ENCODE data around the gene PHF2.

Gene PHF2

DNA sequence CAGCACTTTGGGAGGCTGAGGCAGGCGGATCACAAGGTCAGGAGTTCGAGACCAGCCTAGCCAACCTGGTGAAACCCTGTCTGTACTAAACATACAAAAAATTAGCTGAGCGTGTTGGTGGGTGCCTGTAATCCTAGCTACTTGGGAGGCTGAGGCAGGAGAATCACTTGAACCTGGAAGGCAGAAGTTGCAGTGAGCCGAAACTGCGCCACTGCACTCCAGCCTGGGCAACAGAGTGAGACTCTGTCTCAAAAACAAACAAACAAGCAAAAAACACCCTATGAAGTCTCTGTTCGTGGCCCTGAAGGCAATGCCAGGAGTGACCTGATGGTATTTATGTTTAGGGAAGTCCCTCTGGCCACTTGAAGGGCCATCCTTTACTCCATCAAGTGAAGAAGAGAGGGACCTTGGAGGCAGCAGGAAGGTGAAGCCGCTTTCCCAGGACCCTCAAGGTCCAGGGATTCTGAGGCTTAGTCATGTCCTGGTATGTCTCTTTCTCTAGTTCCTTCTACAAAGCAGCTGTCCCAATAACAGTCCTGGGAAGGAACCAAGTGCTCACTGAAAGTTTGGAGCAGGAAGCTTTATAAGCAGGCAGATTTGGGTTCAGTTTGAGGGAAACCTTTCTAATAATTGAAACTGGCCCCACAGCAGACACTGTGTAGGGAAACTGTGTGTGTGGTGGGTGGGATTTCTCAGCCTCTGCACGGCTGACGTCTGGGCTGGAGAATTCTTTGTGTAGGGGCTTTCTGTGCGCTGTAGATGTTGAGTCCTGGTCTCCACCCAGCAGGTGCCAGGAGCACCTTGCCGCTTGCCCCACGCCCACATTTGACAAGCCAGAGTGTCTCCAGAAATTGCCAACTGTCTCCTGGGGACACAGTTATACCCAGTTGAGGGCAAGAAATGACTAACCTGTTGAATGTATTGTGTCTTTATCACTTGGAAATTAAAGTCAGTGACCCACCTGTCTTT, 12.5 kb downstream of the PHF2 start:
- DNase-seq (ENCODE audit: low read depth in 1 of 2, low spot score in 1 of 2) = no peak

DNA sequence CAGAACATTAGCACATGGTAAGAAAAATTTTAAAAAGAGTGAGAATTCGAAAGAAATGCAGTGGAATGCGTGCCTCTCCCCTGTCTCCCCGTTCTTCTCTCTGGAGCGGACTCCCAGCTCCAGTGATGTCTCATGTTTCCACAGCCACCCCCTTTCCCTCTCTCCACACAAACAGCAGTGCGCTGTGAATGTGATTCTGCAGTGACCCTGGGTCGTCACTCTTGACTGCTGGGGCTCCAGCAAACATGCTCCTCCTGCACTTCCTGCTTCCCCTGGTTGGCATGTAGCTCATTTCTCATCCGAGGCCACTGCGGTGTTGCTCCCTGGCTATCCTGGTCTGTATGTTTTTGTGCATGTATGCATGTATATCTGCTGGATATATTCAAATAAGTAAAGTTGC, 13.3 kb downstream of the PHF2 start:
- no peaks in the 10 kb centered on the region for H3K27me3 ChIP-seq (ENCODE audit: insufficient read depth, poor library complexity, severe bottlenecking)
- no peak for DNase-seq (ENCODE audit: low read depth in 1 of 2, low spot score in 1 of 2)
- H3K4me3 ChIP-seq (replicated peaks; ENCODE audit: insufficient read depth, low read length) = no peak overlapping the region
- no peak overlapping the region for H3K27ac ChIP-seq (replicated peaks)
- TF ChIP-seq, protein P1, sequence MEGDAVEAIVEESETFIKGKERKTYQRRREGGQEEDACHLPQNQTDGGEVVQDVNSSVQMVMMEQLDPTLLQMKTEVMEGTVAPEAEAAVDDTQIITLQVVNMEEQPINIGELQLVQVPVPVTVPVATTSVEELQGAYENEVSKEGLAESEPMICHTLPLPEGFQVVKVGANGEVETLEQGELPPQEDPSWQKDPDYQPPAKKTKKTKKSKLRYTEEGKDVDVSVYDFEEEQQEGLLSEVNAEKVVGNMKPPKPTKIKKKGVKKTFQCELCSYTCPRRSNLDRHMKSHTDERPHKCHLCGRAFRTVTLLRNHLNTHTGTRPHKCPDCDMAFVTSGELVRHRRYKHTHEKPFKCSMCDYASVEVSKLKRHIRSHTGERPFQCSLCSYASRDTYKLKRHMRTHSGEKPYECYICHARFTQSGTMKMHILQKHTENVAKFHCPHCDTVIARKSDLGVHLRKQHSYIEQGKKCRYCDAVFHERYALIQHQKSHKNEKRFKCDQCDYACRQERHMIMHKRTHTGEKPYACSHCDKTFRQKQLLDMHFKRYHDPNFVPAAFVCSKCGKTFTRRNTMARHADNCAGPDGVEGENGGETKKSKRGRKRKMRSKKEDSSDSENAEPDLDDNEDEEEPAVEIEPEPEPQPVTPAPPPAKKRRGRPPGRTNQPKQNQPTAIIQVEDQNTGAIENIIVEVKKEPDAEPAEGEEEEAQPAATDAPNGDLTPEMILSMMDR (IDR thresholded peaks at IDR 0.05; ENCODE audit: insufficient read depth, low read length) = no peak
- TF ChIP-seq, protein P2, sequence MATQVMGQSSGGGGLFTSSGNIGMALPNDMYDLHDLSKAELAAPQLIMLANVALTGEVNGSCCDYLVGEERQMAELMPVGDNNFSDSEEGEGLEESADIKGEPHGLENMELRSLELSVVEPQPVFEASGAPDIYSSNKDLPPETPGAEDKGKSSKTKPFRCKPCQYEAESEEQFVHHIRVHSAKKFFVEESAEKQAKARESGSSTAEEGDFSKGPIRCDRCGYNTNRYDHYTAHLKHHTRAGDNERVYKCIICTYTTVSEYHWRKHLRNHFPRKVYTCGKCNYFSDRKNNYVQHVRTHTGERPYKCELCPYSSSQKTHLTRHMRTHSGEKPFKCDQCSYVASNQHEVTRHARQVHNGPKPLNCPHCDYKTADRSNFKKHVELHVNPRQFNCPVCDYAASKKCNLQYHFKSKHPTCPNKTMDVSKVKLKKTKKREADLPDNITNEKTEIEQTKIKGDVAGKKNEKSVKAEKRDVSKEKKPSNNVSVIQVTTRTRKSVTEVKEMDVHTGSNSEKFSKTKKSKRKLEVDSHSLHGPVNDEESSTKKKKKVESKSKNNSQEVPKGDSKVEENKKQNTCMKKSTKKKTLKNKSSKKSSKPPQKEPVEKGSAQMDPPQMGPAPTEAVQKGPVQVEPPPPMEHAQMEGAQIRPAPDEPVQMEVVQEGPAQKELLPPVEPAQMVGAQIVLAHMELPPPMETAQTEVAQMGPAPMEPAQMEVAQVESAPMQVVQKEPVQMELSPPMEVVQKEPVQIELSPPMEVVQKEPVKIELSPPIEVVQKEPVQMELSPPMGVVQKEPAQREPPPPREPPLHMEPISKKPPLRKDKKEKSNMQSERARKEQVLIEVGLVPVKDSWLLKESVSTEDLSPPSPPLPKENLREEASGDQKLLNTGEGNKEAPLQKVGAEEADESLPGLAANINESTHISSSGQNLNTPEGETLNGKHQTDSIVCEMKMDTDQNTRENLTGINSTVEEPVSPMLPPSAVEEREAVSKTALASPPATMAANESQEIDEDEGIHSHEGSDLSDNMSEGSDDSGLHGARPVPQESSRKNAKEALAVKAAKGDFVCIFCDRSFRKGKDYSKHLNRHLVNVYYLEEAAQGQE (IDR thresholded peaks at IDR 0.05; ENCODE audit: insufficient replicate concordance, low read depth) = no peak
- TF ChIP-seq SPI1 (IDR thresholded peaks at IDR 0.05; ENCODE audit: borderline replicate concordance, low read depth) (no peak), POLR2AphosphoS5 (IDR thresholded peaks at IDR 0.05; ENCODE audit: low read depth) (no peak), GABPA (IDR thresholded peaks at IDR 0.05; ENCODE audit: low read depth) (no peak)

More for the DNA sequence above, 12.5 kb downstream of the PHF2 start:
- Histone ChIP-seq H3K27me3 (ENCODE audit: insufficient read depth, poor library complexity, severe bottlenecking) (no peaks in the 10 kb centered on the region), H3K4me3 (replicated peaks; ENCODE audit: insufficient read depth, low read length) (no peak overlapping the region), H3K27ac (replicated peaks) (no peak overlapping the region)
- TF ChIP-seq SPI1 (IDR thresholded peaks at IDR 0.05; ENCODE audit: borderline replicate concordance, low read depth) = no peak
- no peak for TF ChIP-seq POLR2AphosphoS5 (IDR thresholded peaks at IDR 0.05; ENCODE audit: low read depth)
- TF ChIP-seq, protein P1 (IDR thresholded peaks at IDR 0.05; ENCODE audit: insufficient read depth, low read length) = no peak
- TF ChIP-seq, protein P2 (IDR thresholded peaks at IDR 0.05; ENCODE audit: insufficient replicate concordance, low read depth) = no peak
- no peak for TF ChIP-seq GABPA (IDR thresholded peaks at IDR 0.05; ENCODE audit: low read depth)

DNA sequence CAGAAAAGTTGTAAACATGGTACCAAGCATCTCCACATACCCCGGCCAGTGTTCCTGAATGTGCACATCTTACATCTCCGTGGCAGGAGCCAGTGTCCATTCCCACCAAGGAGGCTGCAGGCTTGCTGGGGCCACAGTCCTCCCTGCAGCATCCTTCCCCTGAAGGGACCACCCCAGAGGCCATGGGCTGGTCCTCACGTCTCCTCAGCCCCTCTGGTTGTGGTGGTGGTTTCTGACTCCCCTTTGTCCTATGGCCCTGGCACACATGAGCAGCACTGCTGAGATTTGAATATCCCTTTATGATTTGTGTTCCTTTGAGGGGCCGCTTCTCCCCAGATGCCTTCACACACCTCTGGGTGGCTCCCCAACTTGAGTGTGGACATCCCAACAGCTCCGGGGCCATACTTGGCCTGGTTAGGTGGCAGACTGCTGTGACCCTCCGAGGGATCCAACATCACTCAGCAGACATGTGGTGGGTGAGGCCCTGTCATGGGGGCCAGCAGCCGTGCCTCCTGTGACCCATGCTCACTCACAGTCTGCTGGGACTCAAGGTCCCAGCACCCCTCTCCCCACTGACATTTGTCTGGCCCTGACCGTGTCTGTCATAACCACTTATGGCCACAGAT, 14.3 kb downstream of the PHF2 start:
- no peak for DNase-seq (ENCODE audit: low read depth in 1 of 2, low spot score in 1 of 2)
- H3K27ac ChIP-seq (replicated peaks) = no peak overlapping the region
- no peak overlapping the region for H3K4me3 ChIP-seq (replicated peaks; ENCODE audit: insufficient read depth, low read length)
- H3K27me3 ChIP-seq (ENCODE audit: insufficient read depth, poor library complexity, severe bottlenecking) = no peaks in the 10 kb centered on the region
- TF ChIP-seq SPI1 (IDR thresholded peaks at IDR 0.05; ENCODE audit: borderline replicate concordance, low read depth) (no peak), POLR2AphosphoS5 (IDR thresholded peaks at IDR 0.05; ENCODE audit: low read depth) (no peak), GABPA (IDR thresholded peaks at IDR 0.05; ENCODE audit: low read depth) (no peak)
- TF ChIP-seq, protein P1 (IDR thresholded peaks at IDR 0.05; ENCODE audit: insufficient read depth, low read length) = no peak
